GM12878 (cell line): ENCODE data around the gene TEX55. TPM values are rescaled to one million over a fixed set of nuclear protein-coding genes. Genes with fewer than 3 reads are reported as not detected.

Experiments
- BRCA1 ChIP-seq: IDR thresholded peaks from 2 replicates; pipeline ENCODE4 v1.6.1; 2011; ENCODE audit warnings: low read depth, low read length, improper control_type of control experiment
- GABPA ChIP-seq: IDR thresholded peaks from 2 replicates; pipeline ENCODE4 v1.6.1; 2014; ENCODE audit warnings: antibody characterized with exemption, low read depth, mild to moderate bottlenecking, inconsistent platforms
- WRNIP1 ChIP-seq: IDR thresholded peaks from 2 replicates; pipeline ENCODE4 v1.6.1; 2011; ENCODE audit warnings: low read depth, low read length, improper control_type of control experiment, borderline replicate concordance
- ZNF274 ChIP-seq: IDR thresholded peaks from one replicate; pipeline ENCODE4 v1.8.0; 2011; ENCODE audit not compliant: insufficient read length, insufficient read depth
- polyA plus RNA-seq, 11 experiments: library from polyadenylated mRNA; depleted of rRNA in 4 of 11; unstranded in 6 of 11; stranded (reverse) in 5 of 11; fragments of >200 nt; fragmentation: Nextera tagmentation in 4 of 11; fragmentation: Illumina TruSeq in 1 of 11; extraction: Ambion mirVana in 4 of 11; extraction: Trizol in 1 of 11; gene quantifications; 1 replicate in 1 of 11; 2 replicates in 10 of 11; pipeline versions ENCODE4 v1.2.1 to v1.2.3, GENCODE V29; 2011 to 2016; ENCODE audit warnings: inconsistent platforms in 2 of 11, missing spikeins in 2 of 11, low read depth in 1 of 11
- total RNA-seq, 4 experiments: library from RNA; depleted of rRNA in 3 of 4; stranded (reverse); fragments of >200 nt in 3 of 4; fragmentation: Illumina TruSeq in 1 of 4; extraction: Trizol in 1 of 4; gene quantifications; 2 replicates each; pipeline versions ENCODE4 v1.2.1 to v1.2.3, GENCODE V29; 2013 to 2021
- TF ChIP-seq, protein P1 (sequence below): IDR thresholded peaks from 2 replicates; pipeline ENCODE4 v1.6.1; 2012; ENCODE audit warnings: improper control_type of control experiment, low read depth, low read length; ENCODE audit not compliant: insufficient replicate concordance
- TF ChIP-seq, protein P2 (sequence below): fragments of 150-350 bp; IDR thresholded peaks from 2 replicates; pipeline ENCODE4 v1.6.1; 2016; ENCODE audit warnings: low read depth, low read length

TEX55 gene
- total and polyA plus RNA-seq, 10 of the 15 experiments (the other 5 are each of a cell fraction or from before 2014, with no cell fraction given): not detected

DNA sequence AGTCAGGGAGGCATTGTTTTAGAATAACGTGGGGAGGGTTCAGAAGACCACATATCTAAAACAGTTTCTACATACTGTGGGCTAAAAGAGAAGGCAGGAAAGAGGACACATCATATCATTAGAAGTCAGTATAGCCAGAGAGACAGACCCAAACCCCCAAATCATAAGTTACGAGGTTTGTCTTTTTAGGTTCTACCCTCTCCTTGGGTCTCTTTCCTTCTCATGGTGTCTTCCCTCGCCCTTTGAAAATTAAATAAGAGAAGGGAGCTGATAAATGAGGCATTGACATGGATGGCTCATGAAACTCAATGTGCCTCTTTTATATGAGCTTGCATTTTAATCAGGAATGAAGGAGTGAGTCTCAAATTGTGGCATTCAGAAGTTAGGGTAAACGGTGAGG, 30.8 kb downstream of the TEX55 start (continued):
- TF ChIP-seq BRCA1 (no peak), GABPA (no peak), ZNF274 (no peak), WRNIP1 (no peak)
- TF ChIP-seq, protein P1, sequence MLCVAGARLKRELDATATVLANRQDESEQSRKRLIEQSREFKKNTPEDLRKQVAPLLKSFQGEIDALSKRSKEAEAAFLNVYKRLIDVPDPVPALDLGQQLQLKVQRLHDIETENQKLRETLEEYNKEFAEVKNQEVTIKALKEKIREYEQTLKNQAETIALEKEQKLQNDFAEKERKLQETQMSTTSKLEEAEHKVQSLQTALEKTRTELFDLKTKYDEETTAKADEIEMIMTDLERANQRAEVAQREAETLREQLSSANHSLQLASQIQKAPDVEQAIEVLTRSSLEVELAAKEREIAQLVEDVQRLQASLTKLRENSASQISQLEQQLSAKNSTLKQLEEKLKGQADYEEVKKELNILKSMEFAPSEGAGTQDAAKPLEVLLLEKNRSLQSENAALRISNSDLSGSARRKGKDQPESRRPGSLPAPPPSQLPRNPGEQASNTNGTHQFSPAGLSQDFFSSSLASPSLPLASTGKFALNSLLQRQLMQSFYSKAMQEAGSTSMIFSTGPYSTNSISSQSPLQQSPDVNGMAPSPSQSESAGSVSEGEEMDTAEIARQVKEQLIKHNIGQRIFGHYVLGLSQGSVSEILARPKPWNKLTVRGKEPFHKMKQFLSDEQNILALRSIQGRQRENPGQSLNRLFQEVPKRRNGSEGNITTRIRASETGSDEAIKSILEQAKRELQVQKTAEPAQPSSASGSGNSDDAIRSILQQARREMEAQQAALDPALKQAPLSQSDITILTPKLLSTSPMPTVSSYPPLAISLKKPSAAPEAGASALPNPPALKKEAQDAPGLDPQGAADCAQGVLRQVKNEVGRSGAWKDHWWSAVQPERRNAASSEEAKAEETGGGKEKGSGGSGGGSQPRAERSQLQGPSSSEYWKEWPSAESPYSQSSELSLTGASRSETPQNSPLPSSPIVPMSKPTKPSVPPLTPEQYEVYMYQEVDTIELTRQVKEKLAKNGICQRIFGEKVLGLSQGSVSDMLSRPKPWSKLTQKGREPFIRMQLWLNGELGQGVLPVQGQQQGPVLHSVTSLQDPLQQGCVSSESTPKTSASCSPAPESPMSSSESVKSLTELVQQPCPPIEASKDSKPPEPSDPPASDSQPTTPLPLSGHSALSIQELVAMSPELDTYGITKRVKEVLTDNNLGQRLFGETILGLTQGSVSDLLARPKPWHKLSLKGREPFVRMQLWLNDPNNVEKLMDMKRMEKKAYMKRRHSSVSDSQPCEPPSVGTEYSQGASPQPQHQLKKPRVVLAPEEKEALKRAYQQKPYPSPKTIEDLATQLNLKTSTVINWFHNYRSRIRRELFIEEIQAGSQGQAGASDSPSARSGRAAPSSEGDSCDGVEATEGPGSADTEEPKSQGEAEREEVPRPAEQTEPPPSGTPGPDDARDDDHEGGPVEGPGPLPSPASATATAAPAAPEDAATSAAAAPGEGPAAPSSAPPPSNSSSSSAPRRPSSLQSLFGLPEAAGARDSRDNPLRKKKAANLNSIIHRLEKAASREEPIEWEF: no peak
- TF ChIP-seq, protein P2, sequence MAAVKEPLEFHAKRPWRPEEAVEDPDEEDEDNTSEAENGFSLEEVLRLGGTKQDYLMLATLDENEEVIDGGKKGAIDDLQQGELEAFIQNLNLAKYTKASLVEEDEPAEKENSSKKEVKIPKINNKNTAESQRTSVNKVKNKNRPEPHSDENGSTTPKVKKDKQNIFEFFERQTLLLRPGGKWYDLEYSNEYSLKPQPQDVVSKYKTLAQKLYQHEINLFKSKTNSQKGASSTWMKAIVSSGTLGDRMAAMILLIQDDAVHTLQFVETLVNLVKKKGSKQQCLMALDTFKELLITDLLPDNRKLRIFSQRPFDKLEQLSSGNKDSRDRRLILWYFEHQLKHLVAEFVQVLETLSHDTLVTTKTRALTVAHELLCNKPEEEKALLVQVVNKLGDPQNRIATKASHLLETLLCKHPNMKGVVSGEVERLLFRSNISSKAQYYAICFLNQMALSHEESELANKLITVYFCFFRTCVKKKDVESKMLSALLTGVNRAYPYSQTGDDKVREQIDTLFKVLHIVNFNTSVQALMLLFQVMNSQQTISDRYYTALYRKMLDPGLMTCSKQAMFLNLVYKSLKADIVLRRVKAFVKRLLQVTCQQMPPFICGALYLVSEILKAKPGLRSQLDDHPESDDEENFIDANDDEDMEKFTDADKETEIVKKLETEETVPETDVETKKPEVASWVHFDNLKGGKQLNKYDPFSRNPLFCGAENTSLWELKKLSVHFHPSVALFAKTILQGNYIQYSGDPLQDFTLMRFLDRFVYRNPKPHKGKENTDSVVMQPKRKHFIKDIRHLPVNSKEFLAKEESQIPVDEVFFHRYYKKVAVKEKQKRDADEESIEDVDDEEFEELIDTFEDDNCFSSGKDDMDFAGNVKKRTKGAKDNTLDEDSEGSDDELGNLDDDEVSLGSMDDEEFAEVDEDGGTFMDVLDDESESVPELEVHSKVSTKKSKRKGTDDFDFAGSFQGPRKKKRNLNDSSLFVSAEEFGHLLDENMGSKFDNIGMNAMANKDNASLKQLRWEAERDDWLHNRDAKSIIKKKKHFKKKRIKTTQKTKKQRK: no peak
- TF ChIP-seq, all 136 proteins: peak for 0
